ENCODE data around the gene TOP2A. TPM values are rescaled to one million over a fixed set of nuclear protein-coding genes. Genes with fewer than 3 reads are reported as not detected.
A peak's percentile ranks its signal among the peaks of the same experiment; 100 is the strongest.
"Not testable (repeated sequence)": the region's sequence is repeated elsewhere in the genome, so short reads cannot be mapped to it uniquely, and the experiment has no call there.

The TOP2A gene
- total RNA-seq, 1 donor from 2014 or later = 0.79 TPM

GRCh38 chr17:40399185-40399584 lies 18.5 kb downstream of the TOP2A start:
- no peaks in the 10 kb centered on the region for H3K27me3 ChIP-seq (ENCODE audit: control insufficient read depth, insufficient read depth, low read length)
- H3K36me3 ChIP-seq (ENCODE audit: control insufficient read depth, insufficient read depth, low read length) = no peaks in the 10 kb centered on the region
- TF ChIP-seq, protein P1, sequence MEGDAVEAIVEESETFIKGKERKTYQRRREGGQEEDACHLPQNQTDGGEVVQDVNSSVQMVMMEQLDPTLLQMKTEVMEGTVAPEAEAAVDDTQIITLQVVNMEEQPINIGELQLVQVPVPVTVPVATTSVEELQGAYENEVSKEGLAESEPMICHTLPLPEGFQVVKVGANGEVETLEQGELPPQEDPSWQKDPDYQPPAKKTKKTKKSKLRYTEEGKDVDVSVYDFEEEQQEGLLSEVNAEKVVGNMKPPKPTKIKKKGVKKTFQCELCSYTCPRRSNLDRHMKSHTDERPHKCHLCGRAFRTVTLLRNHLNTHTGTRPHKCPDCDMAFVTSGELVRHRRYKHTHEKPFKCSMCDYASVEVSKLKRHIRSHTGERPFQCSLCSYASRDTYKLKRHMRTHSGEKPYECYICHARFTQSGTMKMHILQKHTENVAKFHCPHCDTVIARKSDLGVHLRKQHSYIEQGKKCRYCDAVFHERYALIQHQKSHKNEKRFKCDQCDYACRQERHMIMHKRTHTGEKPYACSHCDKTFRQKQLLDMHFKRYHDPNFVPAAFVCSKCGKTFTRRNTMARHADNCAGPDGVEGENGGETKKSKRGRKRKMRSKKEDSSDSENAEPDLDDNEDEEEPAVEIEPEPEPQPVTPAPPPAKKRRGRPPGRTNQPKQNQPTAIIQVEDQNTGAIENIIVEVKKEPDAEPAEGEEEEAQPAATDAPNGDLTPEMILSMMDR (IDR thresholded peaks at IDR 0.05; ENCODE audit: insufficient read depth, low read length, severe bottlenecking) = peak; percentile 37
- DNase-seq (ENCODE audit: low read depth) (peak; percentile 61), FAIRE-seq (no peak)
- no peak overlapping the region for H3K4me3 ChIP-seq (ENCODE audit: low read depth, low read length)

GRCh38 chr17:40386555-40386954 lies 31.1 kb downstream of the TOP2A start:
- not testable (repeated sequence) for DNase-seq (ENCODE audit: low read depth); H3K27me3 ChIP-seq (ENCODE audit: control insufficient read depth, insufficient read depth, low read length); H3K36me3 ChIP-seq (ENCODE audit: control insufficient read depth, insufficient read depth, low read length); FAIRE-seq; H3K4me3 ChIP-seq (ENCODE audit: low read depth, low read length)

DNA sequence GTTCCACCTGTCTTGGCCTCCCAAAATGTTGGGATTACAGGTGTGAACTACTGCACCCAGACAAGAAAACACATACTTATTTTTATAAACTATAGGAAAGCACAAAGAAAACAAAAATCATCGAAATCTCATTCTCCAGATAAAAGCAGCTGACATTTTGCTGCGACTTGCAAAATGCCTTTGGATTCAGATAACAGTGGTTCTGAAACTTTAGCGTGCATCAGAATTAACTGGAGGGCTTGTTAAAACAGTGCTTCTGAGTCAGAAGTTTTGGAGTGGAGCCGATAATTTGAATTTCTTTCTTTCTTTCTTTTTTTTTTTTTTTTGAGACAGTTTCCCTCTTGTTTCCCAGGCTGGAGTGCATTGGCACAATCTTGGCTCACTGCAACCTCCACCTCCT lies 35.4 kb downstream of the TOP2A start:
- Histone ChIP-seq H3K36me3 (ENCODE audit: control insufficient read depth, insufficient read depth, low read length) (no peaks in the 10 kb centered on the region), H3K27me3 (ENCODE audit: control insufficient read depth, insufficient read depth, low read length) (no peaks in the 10 kb centered on the region), H3K4me3 (ENCODE audit: low read depth, low read length) (no peak overlapping the region)
- TF ChIP-seq, protein P1 (IDR thresholded peaks at IDR 0.05; ENCODE audit: insufficient read depth, low read length, severe bottlenecking) = no peak
- no peak for DNase-seq (ENCODE audit: low read depth)
- FAIRE-seq = no peak

- no peaks in the 10 kb centered on the region for H3K36me3 ChIP-seq (ENCODE audit: control insufficient read depth, insufficient read depth, low read length)
- DNase-seq (ENCODE audit: low read depth) (no peak), FAIRE-seq (no peak)
- H3K27me3 ChIP-seq (ENCODE audit: control insufficient read depth, insufficient read depth, low read length) = no peaks in the 10 kb centered on the region
- no peak overlapping the region for H3K4me3 ChIP-seq (ENCODE audit: low read depth, low read length)
- TF ChIP-seq, protein P1 (IDR thresholded peaks at IDR 0.05; ENCODE audit: insufficient read depth, low read length, severe bottlenecking) = no peak
Measured at GRCh38 chr17:40378966-40379365, 38.7 kb downstream of the TOP2A start.

DNA sequence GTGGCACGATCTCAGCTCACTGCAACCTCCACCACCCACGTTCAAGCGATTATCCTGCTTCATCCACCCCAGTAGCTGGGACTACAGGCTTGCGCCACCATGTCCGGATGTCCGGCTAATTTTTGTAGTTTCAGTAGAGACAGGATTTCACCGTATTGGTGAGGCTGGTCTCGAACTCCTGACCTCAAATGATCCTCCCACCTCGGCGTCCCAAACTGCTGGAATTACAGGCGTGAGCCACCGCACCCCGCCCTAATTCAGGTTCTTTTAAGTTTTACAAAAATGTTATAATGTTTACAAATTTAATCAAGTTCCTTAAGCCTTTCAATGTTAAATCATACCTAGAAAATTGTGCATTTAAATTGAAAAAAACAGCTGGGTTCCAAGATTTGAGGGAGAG lies 39.9 kb downstream of the TOP2A start:
- FAIRE-seq = no peak
- DNase-seq (ENCODE audit: low read depth) = no peak
- H3K4me3 ChIP-seq (ENCODE audit: low read depth, low read length) = no peak overlapping the region
- TF ChIP-seq, protein P1 (IDR thresholded peaks at IDR 0.05; ENCODE audit: insufficient read depth, low read length, severe bottlenecking) = no peak
- H3K27me3 ChIP-seq (ENCODE audit: control insufficient read depth, insufficient read depth, low read length) = no peaks in the 10 kb centered on the region
- no peaks in the 10 kb centered on the region for H3K36me3 ChIP-seq (ENCODE audit: control insufficient read depth, insufficient read depth, low read length)

- not testable (repeated sequence) for H3K36me3 ChIP-seq (ENCODE audit: control insufficient read depth, insufficient read depth, low read length); H3K27me3 ChIP-seq (ENCODE audit: control insufficient read depth, insufficient read depth, low read length); FAIRE-seq; H3K4me3 ChIP-seq (ENCODE audit: low read depth, low read length); DNase-seq (ENCODE audit: low read depth)
Measured at GRCh38 chr17:40376541-40376940, 41.2 kb downstream of the TOP2A start.

DNA sequence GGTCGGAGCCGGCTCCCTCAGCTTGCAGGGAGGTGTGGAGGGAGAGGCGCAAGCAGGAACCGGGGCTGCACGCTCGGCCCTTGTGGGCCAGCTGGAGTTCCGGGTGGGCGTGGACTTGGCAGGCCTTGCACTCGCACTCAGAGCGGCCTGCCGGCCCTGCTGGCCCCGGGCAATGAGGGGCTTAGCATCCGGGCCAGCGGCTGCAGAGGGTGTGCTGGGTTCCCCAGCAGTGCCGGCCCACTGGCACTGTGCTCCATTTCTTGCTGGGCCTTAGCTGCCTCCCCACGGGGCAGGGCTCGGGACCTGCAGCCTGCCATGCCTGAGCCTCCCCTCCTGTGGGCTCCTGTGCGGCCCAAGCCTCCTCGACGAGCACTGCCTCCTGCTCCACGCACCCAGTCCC lies 41.9 kb downstream of the TOP2A start:
- H3K4me3 ChIP-seq (ENCODE audit: low read depth, low read length); H3K27me3 ChIP-seq (ENCODE audit: control insufficient read depth, insufficient read depth, low read length); FAIRE-seq; H3K36me3 ChIP-seq (ENCODE audit: control insufficient read depth, insufficient read depth, low read length); DNase-seq (ENCODE audit: low read depth): not testable (repeated sequence)
